Hematopoietic multipotent progenitor cell treated with erythropoietin and hydrocortisone succinate and interleukin-3 and kit ligand, for 6 days (in vitro differentiated cells): ENCODE data around the gene ZC3H12A.

Source experiments
- DNase-seq: peaks from one replicate; pipeline ENCODE4 v3.0.0-alpha.2; 2015

The ZC3H12A gene

GRCh38 chr1:37474046-37474696 lies at the start of gene ZC3H12A:
TSS of gene ZC3H12A (plus strand) at chr1:37474580. CDS start at chr1:37475497, 917 bp downstream.
- DNase-seq, result peak; percentile 92

GRCh38 chr1:37425221-37425620 lies 49.2 kb upstream of the ZC3H12A start:
- DNase-seq, result no peak

- DNase-seq, result peak; percentile 38
Measured at GRCh38 chr1:37429029-37429428, 45.4 kb upstream of the ZC3H12A start.

- DNase-seq, result no peak
Measured at GRCh38 chr1:37430103-37430985, 44.0 kb upstream of the ZC3H12A start.

- DNase-seq, result no peak
Measured at GRCh38 chr1:37432716-37433115, 41.7 kb upstream of the ZC3H12A start.

- no peak for DNase-seq
Measured at GRCh38 chr1:37433171-37433570, 41.2 kb upstream of the ZC3H12A start.

GRCh38 chr1:37434292-37435225 lies 39.8 kb upstream of the ZC3H12A start:
- DNase-seq, result peak; percentile 83

GRCh38 chr1:37437087-37437486 lies 37.3 kb upstream of the ZC3H12A start:
- peak; percentile 52 for DNase-seq

GRCh38 chr1:37438037-37438868 lies 36.1 kb upstream of the ZC3H12A start:
- DNase-seq, result no peak

GRCh38 chr1:37438869-37439343 lies 35.5 kb upstream of the ZC3H12A start:
- no peak for DNase-seq

GRCh38 chr1:37439349-37439995 lies 34.9 kb upstream of the ZC3H12A start:
- DNase-seq, result no peak

- DNase-seq, result no peak
Measured at GRCh38 chr1:37441490-37441889, 32.9 kb upstream of the ZC3H12A start.

GRCh38 chr1:37442139-37442538 lies 32.2 kb upstream of the ZC3H12A start:
- DNase-seq, result no peak

- no peak for DNase-seq
Measured at GRCh38 chr1:37442644-37443043, 31.7 kb upstream of the ZC3H12A start.

GRCh38 chr1:37446874-37447273 lies 27.5 kb upstream of the ZC3H12A start:
- DNase-seq, result no peak

GRCh38 chr1:37448185-37448584 lies 26.2 kb upstream of the ZC3H12A start:
- DNase-seq, result no peak

GRCh38 chr1:37448691-37449417 lies 25.5 kb upstream of the ZC3H12A start:
- DNase-seq, result no peak

GRCh38 chr1:37449936-37450335 lies 24.4 kb upstream of the ZC3H12A start:
- DNase-seq, result peak; percentile 61

- no peak for DNase-seq
Measured at GRCh38 chr1:37452416-37452815, 22.0 kb upstream of the ZC3H12A start.

GRCh38 chr1:37453647-37454046 lies 20.7 kb upstream of the ZC3H12A start:
- no peak for DNase-seq

GRCh38 chr1:37455516-37455915 lies 18.9 kb upstream of the ZC3H12A start:
- DNase-seq, result no peak
